Stimulated activated CD4-positive, alpha-beta T cell treated with anti-CD3 and anti-CD28 coated beads, TNF-alpha, amount 100 ng/mL, for 24 hours (primary cell): Measurements from ENCODE around the gene FLT4.
"Not testable (repeated sequence)": the region's sequence is repeated elsewhere in the genome, so short reads cannot be mapped to it uniquely, and the experiment has no call there.

ENCODE experiments used
- DNase-seq, 3 experiments: peaks; one replicate each; pipeline ENCODE4 v3.0.0-alpha.2; 2020; ENCODE audit warnings: low read depth in 3 of 3

The FLT4 gene

GRCh38 chr5:180670586-180671359 lies 21.4 kb upstream of the FLT4 start:
- DNase-seq: peak; percentile 14 to 56 (median 22)

GRCh38 chr5:180670157-180670556 lies 20.8 kb upstream of the FLT4 start:
- no peak for DNase-seq

GRCh38 chr5:180669661-180670060 lies 20.3 kb upstream of the FLT4 start:
- DNase-seq: no peak

GRCh38 chr5:180668835-180669596 lies 19.6 kb upstream of the FLT4 start:
- no peak for DNase-seq

GRCh38 chr5:180666812-180667211 lies 17.4 kb upstream of the FLT4 start:
- no peak for DNase-seq

GRCh38 chr5:180665682-180666404 lies 16.4 kb upstream of the FLT4 start:
- no peak for DNase-seq

- DNase-seq: no peak
These were observed 9.6 kb upstream of the FLT4 start for GRCh38 chr5:180658774-180659564.

- DNase-seq: not testable (repeated sequence)
These were observed 5.8 kb upstream of the FLT4 start for GRCh38 chr5:180655243-180655642.

- no peak for DNase-seq
These were observed 3.4 kb upstream of the FLT4 start for GRCh38 chr5:180652771-180653170.

- no peak for DNase-seq
These were observed 2.9 kb upstream of the FLT4 start for GRCh38 chr5:180652346-180652745.

GRCh38 chr5:180648658-180649296 lies 623 bp downstream of the FLT4 start:
- DNase-seq: peak in 1 of 3 experiments; percentile 23

GRCh38 chr5:180647941-180648500 lies 1.4 kb downstream of the FLT4 start:
- DNase-seq: no peak

GRCh38 chr5:180647465-180647864 lies 1.9 kb downstream of the FLT4 start:
- DNase-seq: no peak

- DNase-seq: no peak
These were observed 2.5 kb downstream of the FLT4 start for GRCh38 chr5:180646963-180647305.

GRCh38 chr5:180646289-180646962 lies 3.0 kb downstream of the FLT4 start:
- no peak for DNase-seq

- DNase-seq: no peak
These were observed 3.9 kb downstream of the FLT4 start for GRCh38 chr5:180645274-180646204.

- DNase-seq: no peak
These were observed 4.6 kb downstream of the FLT4 start for GRCh38 chr5:180644825-180645273.

GRCh38 chr5:180644129-180644824 lies 5.1 kb downstream of the FLT4 start:
- DNase-seq: no peak
